Hepatocyte (in vitro differentiated cells): Measurements from ENCODE around the gene D2HGDH. TPM values are rescaled to one million over a fixed set of nuclear protein-coding genes. Genes with fewer than 3 reads are reported as not detected.
"Not testable (repeated sequence)": the region's sequence is repeated elsewhere in the genome, so short reads cannot be mapped to it uniquely, and the experiment has no call there.

ENCODE experiments used
- DNase-seq: peaks from one replicate; pipeline ENCODE4 v3.0.0-alpha.2; 2016; ENCODE audit warnings: low spot score
- H2AFZ ChIP-seq: fragments of 200-600 bp; sonication (generic); 2 replicates; pipeline ENCODE4 v1.6.0; 2016; ENCODE audit warnings: antibody characterized with exemption, mild to moderate bottlenecking
- H3K27ac ChIP-seq: fragments of 200-600 bp; sonication (generic); 2 replicates; pipeline ENCODE4 v1.5.1; 2016; ENCODE audit warnings: mild to moderate bottlenecking
- H3K27me3 ChIP-seq: fragments of 200-600 bp; sonication (generic); 2 replicates; pipeline ENCODE4 v1.6.1; 2016
- H3K36me3 ChIP-seq: fragments of 200-600 bp; sonication (generic); replicated peaks from 2 replicates; pipeline ENCODE4 v1.5.1; 2016; ENCODE audit warnings: low read depth; ENCODE audit not compliant: insufficient read depth
- H3K4me1 ChIP-seq: fragments of 200-600 bp; sonication (generic); 2 replicates; pipeline ENCODE4 v1.5.1; 2016; ENCODE audit warnings: mild to moderate bottlenecking, moderate library complexity; ENCODE audit not compliant: insufficient read depth
- H3K4me2 ChIP-seq: fragments of 200-600 bp; sonication (generic); 2 replicates; pipeline ENCODE4 v1.6.0; 2016
- H3K4me3 ChIP-seq: fragments of 200-600 bp; sonication (generic); 2 replicates; pipeline ENCODE4 v1.5.1; 2016; ENCODE audit warnings: mild to moderate bottlenecking
- H3K79me2 ChIP-seq: fragments of 200-600 bp; sonication (generic); 2 replicates; pipeline ENCODE4 v1.6.0; 2017; ENCODE audit warnings: mild to moderate bottlenecking
- H3K9me2 ChIP-seq: fragments of 200-600 bp; sonication (generic); replicated peaks from 2 replicates; pipeline ENCODE4 v1.6.0; 2017; ENCODE audit warnings: mild to moderate bottlenecking; ENCODE audit not compliant: insufficient read depth
- H3K9me3 ChIP-seq: fragments of 200-600 bp; sonication (generic); 2 replicates; pipeline ENCODE4 v1.5.1; 2016; ENCODE audit warnings: low read depth, mild to moderate bottlenecking
- H4K20me1 ChIP-seq: fragments of 200-600 bp; sonication (generic); 2 replicates; pipeline ENCODE4 v1.6.0; 2016; ENCODE audit warnings: mild to moderate bottlenecking; ENCODE audit not compliant: insufficient read depth, poor library complexity, severe bottlenecking
- EZH2 ChIP-seq: fragments of 200-600 bp; sonication (generic); IDR thresholded peaks from 2 replicates; pipeline ENCODE4 v1.6.1; 2016; ENCODE audit warnings: antibody characterized with exemption, mild to moderate bottlenecking, borderline replicate concordance
- EZH2phosphoT487 ChIP-seq: fragments of 200-600 bp; sonication (generic); IDR thresholded peaks from one replicate; pipeline ENCODE4 v1.6.1; 2018; ENCODE audit warnings: antibody characterized with exemption, mild to moderate bottlenecking, low read depth, moderate library complexity; ENCODE audit not compliant: unreplicated experiment, severe bottlenecking
- WGBS: methylation state at CpG from one replicate; pipeline ENCODE4 v1.1.6; 2016; ENCODE audit warnings: low lambda C conversion rate; ENCODE audit errors: missing lambda C conversion rate; 5-methylcytosine and 5-hydroxymethylcytosine counted together
- polyA plus RNA-seq: library from polyadenylated mRNA; unstranded; fragments of >200 nt; fragmentation: Nextera tagmentation; extraction: Ambion mirVana; gene quantifications from 2 replicates; pipeline ENCODE4 v1.2.1, GENCODE V29; 2016
- total RNA-seq: library from RNA; depleted of rRNA; stranded (reverse); fragments of >200 nt; gene quantifications from 2 replicates; pipeline ENCODE4 v1.2.3, GENCODE V29; 2014
- TF ChIP-seq, protein P1 (sequence below): fragments of 200-600 bp; sonication (generic); IDR thresholded peaks from 2 replicates; pipeline ENCODE4 v1.5.1; 2016; ENCODE audit warnings: antibody characterized with exemption, mild to moderate bottlenecking; ENCODE audit not compliant: poor library complexity

Gene D2HGDH
- total and polyA plus RNA-seq, 2 experiments from 2014 or later = 12.9 to 41.2 TPM

DNA sequence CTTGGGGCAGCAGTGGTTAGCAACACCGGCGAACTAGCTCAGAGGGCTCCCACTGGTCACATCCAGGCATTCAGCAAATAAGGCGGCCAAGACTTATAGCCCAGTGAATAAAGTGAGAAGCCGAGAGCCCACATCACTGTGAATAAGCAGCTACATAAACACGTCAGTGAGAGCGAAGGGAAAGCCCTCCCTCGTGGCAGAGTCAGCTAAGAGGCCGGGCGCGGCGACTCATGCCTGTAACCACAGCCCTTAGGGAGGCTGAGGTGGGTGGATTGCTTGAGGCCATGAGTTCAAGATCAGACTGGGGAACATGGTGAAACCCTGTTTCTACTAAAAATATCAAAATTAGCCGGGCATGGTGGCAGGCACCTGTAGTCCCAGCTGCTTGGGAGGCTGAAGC lies 5.2 kb downstream of the D2HGDH start:
- Histone ChIP-seq H3K27ac (no peak overlapping the region), H3K27me3 (no peaks in the 10 kb centered on the region), H3K9me2 (no peaks in the 10 kb centered on the region), H4K20me1 (peaks cover 2% of the 10 kb centered on the region), H3K9me3 (no peaks in the 10 kb centered on the region), H3K79me2 (peaks cover 37% of the 10 kb centered on the region), H3K4me1 (no peaks in the 10 kb centered on the region), H3K36me3 (no peaks in the 10 kb centered on the region), H3K4me2 (no peak overlapping the region), H2AFZ (no peak overlapping the region), H3K4me3 (no peak overlapping the region)
- TF ChIP-seq, protein P1, sequence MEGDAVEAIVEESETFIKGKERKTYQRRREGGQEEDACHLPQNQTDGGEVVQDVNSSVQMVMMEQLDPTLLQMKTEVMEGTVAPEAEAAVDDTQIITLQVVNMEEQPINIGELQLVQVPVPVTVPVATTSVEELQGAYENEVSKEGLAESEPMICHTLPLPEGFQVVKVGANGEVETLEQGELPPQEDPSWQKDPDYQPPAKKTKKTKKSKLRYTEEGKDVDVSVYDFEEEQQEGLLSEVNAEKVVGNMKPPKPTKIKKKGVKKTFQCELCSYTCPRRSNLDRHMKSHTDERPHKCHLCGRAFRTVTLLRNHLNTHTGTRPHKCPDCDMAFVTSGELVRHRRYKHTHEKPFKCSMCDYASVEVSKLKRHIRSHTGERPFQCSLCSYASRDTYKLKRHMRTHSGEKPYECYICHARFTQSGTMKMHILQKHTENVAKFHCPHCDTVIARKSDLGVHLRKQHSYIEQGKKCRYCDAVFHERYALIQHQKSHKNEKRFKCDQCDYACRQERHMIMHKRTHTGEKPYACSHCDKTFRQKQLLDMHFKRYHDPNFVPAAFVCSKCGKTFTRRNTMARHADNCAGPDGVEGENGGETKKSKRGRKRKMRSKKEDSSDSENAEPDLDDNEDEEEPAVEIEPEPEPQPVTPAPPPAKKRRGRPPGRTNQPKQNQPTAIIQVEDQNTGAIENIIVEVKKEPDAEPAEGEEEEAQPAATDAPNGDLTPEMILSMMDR = no peak
- no peak for TF ChIP-seq EZH2phosphoT487
- TF ChIP-seq EZH2 = no peak
- DNase-seq = no peak
- WGBS = 94% methylated on average over 12 of the region's 12 CpGs

DNA sequence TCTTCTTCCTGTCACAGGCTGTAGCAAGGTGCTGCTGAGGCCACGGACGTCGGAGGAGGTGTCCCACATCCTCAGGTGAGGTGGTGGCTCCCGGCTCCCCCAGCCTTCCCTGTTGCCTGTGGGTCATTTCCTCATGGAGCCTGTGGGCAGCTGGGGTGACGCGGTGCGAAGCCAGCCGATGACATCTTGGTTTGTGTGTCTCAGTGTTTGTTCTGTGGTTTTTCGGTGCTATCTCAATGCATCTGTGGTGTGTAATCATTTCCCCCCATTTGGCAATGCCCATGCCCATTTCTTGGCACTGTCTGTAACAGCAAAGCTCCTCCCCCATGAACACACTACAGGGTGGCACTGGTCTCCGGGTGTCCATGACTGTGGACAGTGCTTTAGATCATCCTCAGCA lies 6.6 kb downstream of the D2HGDH start:
- Histone ChIP-seq H2AFZ (no peak overlapping the region), H3K9me3 (no peaks in the 10 kb centered on the region), H4K20me1 (peaks cover 2% of the 10 kb centered on the region), H3K27me3 (no peaks in the 10 kb centered on the region), H3K27ac (no peak overlapping the region), H3K4me1 (no peaks in the 10 kb centered on the region), H3K79me2 (peaks cover 32% of the 10 kb centered on the region), H3K36me3 (no peaks in the 10 kb centered on the region), H3K4me2 (no peak overlapping the region), H3K9me2 (no peaks in the 10 kb centered on the region), H3K4me3 (no peak overlapping the region)
- TF ChIP-seq, protein P1 = no peak
- no peak for TF ChIP-seq EZH2phosphoT487
- no peak for TF ChIP-seq EZH2
- WGBS = 93% methylated on average over 10 of the region's 10 CpGs
- no peak for DNase-seq

DNA sequence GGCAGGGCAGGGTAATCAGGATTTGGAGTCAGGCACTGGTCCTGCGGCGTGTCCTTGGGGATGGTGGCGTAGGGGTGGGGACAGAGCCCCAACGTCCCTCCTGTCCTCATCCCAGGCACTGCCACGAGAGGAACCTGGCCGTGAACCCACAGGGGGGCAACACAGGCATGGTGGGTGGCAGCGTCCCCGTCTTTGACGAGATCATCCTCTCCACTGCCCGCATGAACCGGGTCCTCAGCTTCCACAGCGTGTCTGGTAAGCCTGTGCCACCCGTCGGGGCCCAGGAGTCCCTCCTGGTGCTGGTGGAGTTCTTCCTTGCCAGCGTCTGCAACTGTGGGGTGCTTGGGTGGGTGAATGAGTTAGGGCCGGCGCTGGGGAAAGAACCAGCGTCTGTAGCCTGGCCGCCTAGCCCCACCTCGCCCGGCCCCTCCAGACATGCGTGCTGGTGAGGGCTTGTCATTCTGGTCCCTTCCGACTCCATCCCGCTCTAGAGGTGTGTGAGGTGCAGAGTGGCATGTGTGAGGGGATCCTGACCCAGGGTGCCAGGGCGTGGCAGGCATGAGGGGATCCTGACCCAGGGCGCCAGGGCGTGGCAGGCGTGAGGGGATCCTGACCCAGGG lies 8.0 kb downstream of the D2HGDH start:
- WGBS = over 99% methylated on average over 26 of the region's 28 CpGs
- peaks cover 2% of the 10 kb centered on the region for H4K20me1 ChIP-seq
- TF ChIP-seq EZH2 = no peak
- TF ChIP-seq, protein P1 = no peak

GRCh38 chr2:241743008-241743407 lies 8.6 kb downstream of the D2HGDH start:
- H3K27ac ChIP-seq, H3K4me3 ChIP-seq, H3K9me3 ChIP-seq, DNase-seq, H4K20me1 ChIP-seq, H3K36me3 ChIP-seq, H3K4me2 ChIP-seq, H3K4me1 ChIP-seq, H2AFZ ChIP-seq, H3K27me3 ChIP-seq, H3K9me2 ChIP-seq: not testable (repeated sequence)
- peaks cover 16% of the 10 kb centered on the region for H3K79me2 ChIP-seq
- 84% methylated on average over 8 of the region's 15 CpGs for WGBS

More for the DNA sequence above, 8.0 kb downstream of the D2HGDH start:
- Histone ChIP-seq H3K27me3 (no peaks in the 10 kb centered on the region), H3K4me3 (no peak overlapping the region), H3K36me3 (no peaks in the 10 kb centered on the region), H3K9me2 (no peaks in the 10 kb centered on the region), H3K27ac (no peak overlapping the region), H3K9me3 (no peaks in the 10 kb centered on the region), H3K79me2 (peaks cover 21% of the 10 kb centered on the region), H3K4me2 (no peak overlapping the region), H2AFZ (no peak overlapping the region), H3K4me1 (no peaks in the 10 kb centered on the region)
- no peak for DNase-seq
